Measurements from ENCODE around the gene C2orf80. TPM values are rescaled to one million over a fixed set of nuclear protein-coding genes. Genes with fewer than 3 reads are reported as not detected.

The C2orf80 gene
- total and polyA plus RNA-seq, 9 of the 15 experiments (the other 6 are each of a cell fraction or from before 2014, with no cell fraction given), result not detected

GRCh38 chr2:208130712-208131110 lies 59.1 kb downstream of the C2orf80 start:
- Histone ChIP-seq H3K27me3 (ENCODE audit: control insufficient read depth in 2 of 2, insufficient read depth in 2 of 2, low read length in 2 of 2) (no peaks in the 10 kb centered on the region; a peak in 1 of 5 replicates), H3K9me3 (replicated peaks; ENCODE audit: control insufficient read depth, insufficient read depth, low read depth, low read length) (no peaks in the 10 kb centered on the region), H3K27ac (ENCODE audit: extremely low read depth, low read depth, low read length) (no peak overlapping the region), H4K20me1 (replicated peaks; ENCODE audit: control insufficient read depth, insufficient read depth, low read length) (no peaks in the 10 kb centered on the region), H3K9ac (ENCODE audit: insufficient read depth in 1 of 2, low read depth in 2 of 2, low read length in 2 of 2) (no peak overlapping the region), H3K36me3 (ENCODE audit: control insufficient read depth, insufficient read depth, low read length) (no peaks in the 10 kb centered on the region), H3K4me2 (ENCODE audit: insufficient read depth, low read length) (no peak overlapping the region), H3K9me1 (ENCODE audit: control insufficient read depth, insufficient read depth, low read length) (no peaks in the 10 kb centered on the region), H3K4me1 (replicated peaks in 1 of 2; ENCODE audit: control insufficient read depth in 2 of 2, insufficient read depth in 2 of 2, low read length in 2 of 2) (no peaks in the 10 kb centered on the region; a peak in 1 of 5 replicates), H3K79me2 (ENCODE audit: control insufficient read depth, insufficient read depth, low read length) (no peaks in the 10 kb centered on the region), H2AFZ (ENCODE audit: low read depth, low read length) (no peak overlapping the region), H3K4me3 (no peak overlapping the region)
- in situ Hi-C loops (cut with MboI), result no loop called here
- ATAC-seq (no peak), DNase-seq (ENCODE audit: extremely low read depth in 1 of 4, low spot score in 3 of 4) (no peak), FAIRE-seq (no peak)
- ChIA-PET POLR2A (no interaction called here), CTCF (ENCODE audit: low intra/inter-chr PET ratio) (no interaction called here)
- TF ChIP-seq EZH2 (IDR thresholded peaks at IDR 0.05; ENCODE audit: borderline replicate concordance, low read depth, low read length) (no peak), ZNF277 (CRISPR knock-in tag; IDR thresholded peaks at IDR 0.05; ENCODE audit: borderline replicate concordance) (no peak), TRIM24 (IDR thresholded peaks at IDR 0.05) (no peak), ADNP (tag; IDR thresholded peaks at IDR 0.05) (no peak), NRF1 (conservative IDR thresholded peaks at IDR 0.05 in 1 of 2, IDR thresholded peaks at IDR 0.05 in 1 of 2) (no peak), SMARCA5 (IDR thresholded peaks at IDR 0.05) (no peak), PTRF (tag; IDR thresholded peaks at IDR 0.05) (no peak), PPARD (CRISPR knock-in tag; IDR thresholded peaks at IDR 0.05) (no peak), NFYB (IDR thresholded peaks at IDR 0.05; ENCODE audit: extremely low read depth, insufficient read length) (no peak)
- 50% methylated on average over 6 of the region's 6 CpGs for WGBS (ENCODE audit: insufficient coverage, low coverage, missing lambda C conversion rate)
- BruUV-seq (replicated peaks), result no TSS peak
- intact Hi-C loops (cut with micrococcal nuclease), result no loop called here

Measured in K562 (cell line).